GM21423 (cell line): ENCODE results near the gene SGTA.
"Not testable (repeated sequence)": the region's sequence is repeated elsewhere in the genome, so short reads cannot be mapped to it uniquely, and the experiment has no call there.

Experiments used
- ATAC-seq: cut with Tn5 transposase; IDR thresholded peaks from one replicate; pipeline ENCODE4 v1.9.1; 2021; ENCODE audit warnings: mild to moderate bottlenecking, moderate library complexity; ENCODE audit not compliant: unreplicated experiment

The SGTA gene

GRCh38 chr19:2716275-2716650, 66.8 kb downstream of the SGTA start:
- ATAC-seq: no peak

- no peak for ATAC-seq
Measured at GRCh38 chr19:2715470-2716274, 67.4 kb downstream of the SGTA start.

GRCh38 chr19:2714531-2715269, 68.4 kb downstream of the SGTA start:
- no peak for ATAC-seq

- ATAC-seq: not testable (repeated sequence)
Measured at GRCh38 chr19:2714102-2714501, 69.0 kb downstream of the SGTA start.

DNA sequence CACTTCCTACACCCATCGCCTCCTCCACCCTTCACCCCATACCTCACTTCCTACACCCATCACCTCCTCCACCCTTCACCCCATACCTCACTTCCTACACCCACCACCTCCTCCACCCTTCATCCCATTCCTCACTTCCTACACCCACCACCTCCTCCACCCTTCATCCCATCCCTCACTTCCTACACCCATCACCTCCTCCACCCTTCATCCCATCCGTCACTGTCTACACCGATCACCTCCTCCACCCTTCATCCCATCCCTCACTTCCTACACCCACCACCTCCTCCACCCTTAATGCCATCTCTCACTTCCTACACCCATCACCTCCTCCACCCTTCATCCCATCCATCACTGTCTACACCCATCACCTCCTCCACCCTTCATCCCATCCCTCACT, 69.9 kb downstream of the SGTA start:
- not testable (repeated sequence) for ATAC-seq

DNA sequence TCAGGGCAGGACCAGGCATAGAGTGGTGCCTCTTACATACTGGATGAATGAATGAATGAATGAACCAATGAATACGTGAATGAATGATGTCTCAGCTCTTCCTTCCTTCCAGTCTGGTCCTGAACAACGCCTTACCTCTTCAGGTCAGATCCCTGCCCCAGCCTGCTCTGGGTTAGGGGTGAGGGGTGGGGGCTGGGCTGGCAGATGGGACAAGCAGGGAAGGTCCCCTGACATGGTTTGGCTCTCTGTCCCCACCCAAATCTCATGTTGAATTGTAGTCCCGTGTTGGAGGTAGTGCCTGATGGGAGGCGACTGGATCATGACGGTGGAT, 71.2 kb downstream of the SGTA start:
- no peak for ATAC-seq

DNA sequence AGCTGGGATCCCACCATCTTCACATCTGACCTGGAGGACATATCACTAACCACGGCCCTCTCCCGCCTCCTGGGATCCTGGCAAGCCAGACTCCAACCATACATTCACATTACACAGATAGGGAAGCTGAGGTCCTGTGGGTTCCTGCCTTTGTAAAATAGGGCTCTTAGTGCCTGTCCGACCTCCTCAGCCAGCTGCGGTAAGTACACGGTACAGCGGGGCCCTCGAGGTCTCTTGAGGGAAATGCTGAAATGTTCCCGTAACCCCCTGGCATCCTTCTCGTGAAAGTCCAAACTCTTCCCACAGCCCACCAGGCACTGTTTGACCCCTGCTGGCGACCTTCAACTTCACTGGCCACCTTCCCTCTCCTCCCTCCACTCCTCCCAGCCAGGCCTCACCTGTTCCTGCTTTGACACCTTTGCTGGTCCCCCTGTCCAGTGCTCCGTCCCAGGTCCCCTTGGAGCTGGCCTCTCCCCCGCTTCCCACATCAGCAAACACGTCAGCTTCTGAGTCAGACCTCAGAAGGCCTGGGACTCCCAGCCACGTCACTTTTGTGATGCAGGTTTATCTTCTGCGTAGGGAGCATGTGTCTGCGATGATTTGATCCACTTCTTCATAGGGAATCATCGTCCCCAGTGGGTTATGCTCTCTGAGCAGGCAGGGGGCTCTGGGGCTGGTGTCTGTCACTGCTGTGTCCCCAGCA, 71.8 kb downstream of the SGTA start:
- ATAC-seq: no peak

DNA sequence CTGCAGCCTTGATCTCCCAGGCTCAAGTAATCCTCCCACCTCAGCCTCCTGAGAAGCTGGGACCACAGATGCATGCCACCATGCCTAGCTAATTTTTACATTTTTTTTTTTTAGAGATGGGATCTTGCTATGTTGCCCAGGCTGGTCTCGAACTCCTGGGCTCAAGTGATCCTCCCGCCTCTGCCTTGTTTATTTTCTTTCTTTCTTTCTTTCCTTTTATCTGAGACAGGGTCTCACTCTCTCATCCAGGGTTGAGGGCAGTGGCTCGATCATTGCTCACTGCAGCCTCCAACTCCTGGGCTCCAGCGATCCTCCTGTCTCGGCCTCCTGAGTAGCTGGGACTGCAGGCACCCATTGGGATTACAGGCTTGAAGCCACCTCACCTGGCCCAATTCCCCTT, 76.8 kb downstream of the SGTA start:
- no peak for ATAC-seq
